Gastroesophageal sphincter (tissue), 3 donors: Measurements from ENCODE around the gene NRDC.

Experiments used
- CTCF ChIP-seq, 4 experiments: fragments of 200-600 bp in 2 of 4; fragments of 450-650 bp in 2 of 4; sonication (generic) in 1 of 4; IDR thresholded peaks; one replicate each; pipeline ENCODE4 v1.5.1; 2017 to 2019; ENCODE audit warnings: antibody characterized with exemption in 4 of 4, mild to moderate bottlenecking in 2 of 4, moderate library complexity in 2 of 4
- EP300 ChIP-seq: sonication (generic); formaldehyde crosslinking; IDR thresholded peaks from one replicate; pipeline ENCODE4 v1.6.1; 2017; ENCODE audit warnings: antibody characterized with exemption, mild to moderate bottlenecking

GRCh38 chr1:51863384-51863783 is 15.1 kb downstream of the NRDC start:
- TF ChIP-seq CTCF (IDR thresholded peaks at IDR 0.05) (no peak), EP300 (no peak)
